KMS-11 (cell line): Measurements from ENCODE around the gene TMEM119.
A peak's percentile ranks its signal among the peaks of the same experiment; 100 is the strongest.

Source experiments
- H2AFZ ChIP-seq: fragments of 200-600 bp; sonication (generic); 2 replicates; pipeline ENCODE4 v1.6.1; 2016; ENCODE audit warnings: antibody characterized with exemption, mixed run types, low read depth
- H3K27ac ChIP-seq: fragments of 200-600 bp; sonication (generic); 2 replicates; pipeline ENCODE4 v1.6.1; 2016; ENCODE audit warnings: mild to moderate bottlenecking, mixed run types
- H3K27me3 ChIP-seq: fragments of 200-600 bp; sonication (generic); 2 replicates; pipeline ENCODE4 v1.6.1; 2017; ENCODE audit warnings: mild to moderate bottlenecking, low read depth, mixed run types, moderate library complexity; ENCODE audit not compliant: insufficient read depth
- H3K36me3 ChIP-seq: fragments of 200-600 bp; sonication (generic); 2 replicates; pipeline ENCODE4 v1.6.1; 2017; ENCODE audit warnings: mild to moderate bottlenecking, mixed run types; ENCODE audit not compliant: insufficient read depth
- H3K4me1 ChIP-seq: fragments of 200-600 bp; sonication (generic); 2 replicates; pipeline ENCODE4 v1.6.1; 2016; ENCODE audit warnings: mild to moderate bottlenecking, low read depth, mixed run types; ENCODE audit not compliant: poor library complexity, severe bottlenecking
- H3K4me2 ChIP-seq: fragments of 200-600 bp; sonication (generic); 2 replicates; pipeline ENCODE4 v1.7.0; 2016; ENCODE audit warnings: mild to moderate bottlenecking, mixed run types
- H3K4me3 ChIP-seq: fragments of 200-600 bp; sonication (generic); IDR thresholded peaks from 2 replicates; pipeline ENCODE4 v1.6.1; 2017; ENCODE audit warnings: low read depth, low read length, mixed read lengths; ENCODE audit not compliant: insufficient read depth
- H3K79me2 ChIP-seq: fragments of 200-600 bp; sonication (generic); 2 replicates; pipeline ENCODE4 v1.6.1; 2016; ENCODE audit warnings: low read depth, mixed run types; ENCODE audit not compliant: insufficient read depth
- H3K9ac ChIP-seq: fragments of 200-600 bp; sonication (generic); 2 replicates; pipeline ENCODE4 v1.6.1; 2016; ENCODE audit warnings: mild to moderate bottlenecking, mixed run types
- H4K20me1 ChIP-seq: fragments of 200-600 bp; sonication (generic); 2 replicates; pipeline ENCODE4 v1.6.1; 2016; ENCODE audit warnings: mild to moderate bottlenecking, mixed run types; ENCODE audit not compliant: insufficient read depth
- CTCF ChIP-seq: fragments of 200-600 bp; sonication (generic); conservative IDR thresholded peaks from 2 replicates; pipeline ENCODE4 v1.6.1; 2017; ENCODE audit warnings: low read depth, mild to moderate bottlenecking, antibody characterized with exemption, low read length, moderate library complexity, mixed read lengths

TMEM119 gene

DNA sequence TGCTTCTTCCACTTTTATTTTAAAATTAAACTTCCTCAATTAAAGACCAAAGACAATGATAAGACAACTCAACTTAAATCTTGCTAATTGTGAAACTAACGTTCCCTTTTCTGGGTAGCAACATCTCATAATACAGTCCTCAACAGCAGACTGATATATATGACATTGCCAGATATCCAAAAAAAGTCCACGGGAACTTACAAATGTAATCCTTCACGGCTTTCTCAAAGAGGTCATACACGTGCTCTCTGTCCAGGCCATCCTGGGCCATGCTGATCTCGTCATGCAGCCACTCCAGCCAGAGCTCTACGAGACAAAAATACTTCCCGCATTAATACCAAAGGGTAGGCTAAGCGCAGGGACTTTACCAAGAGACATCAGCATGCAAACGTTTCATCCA lies 50.2 kb downstream of the TMEM119 start:
- Histone ChIP-seq H4K20me1 (peaks cover 6% of the 10 kb centered on the region), H2AFZ (no peak overlapping the region), H3K27me3 (no peaks in the 10 kb centered on the region), H3K4me1 (peaks cover 44% of the 10 kb centered on the region), H3K4me3 (no peak overlapping the region), H3K4me2 (no peak overlapping the region), H3K79me2 (peaks cover 50% of the 10 kb centered on the region), H3K9ac (no peak overlapping the region), H3K36me3 (no peaks in the 10 kb centered on the region; the same call in 1 of the 2 replicates), H3K27ac (no peak overlapping the region)
- TF ChIP-seq CTCF = no peak

DNA sequence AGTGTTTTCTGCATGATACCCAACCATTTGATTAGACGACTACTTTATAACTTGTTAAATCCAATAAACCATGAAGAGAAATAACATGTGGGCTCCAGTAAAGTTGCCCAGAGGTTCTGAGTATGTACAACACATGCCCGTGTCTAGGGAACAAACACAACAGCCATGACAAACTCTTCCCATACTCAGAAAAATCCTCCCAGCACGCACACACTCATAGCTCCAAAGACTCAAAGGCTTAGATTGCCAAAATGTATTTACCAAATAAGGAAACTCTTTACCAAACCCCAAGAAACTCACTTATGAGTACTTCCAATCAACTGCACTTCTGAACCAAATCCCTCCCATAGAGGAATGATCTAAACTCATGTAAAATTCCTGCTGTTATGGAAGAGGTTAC lies 54.2 kb downstream of the TMEM119 start:
- Histone ChIP-seq H3K9ac (no peak overlapping the region), H3K27ac (no peak overlapping the region; the same call in 1 of the 2 replicates), H3K79me2 (peaks cover 31% of the 10 kb centered on the region; the same call in 1 of the 2 replicates), H3K4me1 (peaks cover 40% of the 10 kb centered on the region), H3K4me2 (no peak overlapping the region), H3K27me3 (no peaks in the 10 kb centered on the region), H4K20me1 (no peaks in the 10 kb centered on the region), H3K36me3 (no peaks in the 10 kb centered on the region; the same call in 1 of the 2 replicates), H3K4me3 (no peak overlapping the region), H2AFZ (no peak overlapping the region)
- TF ChIP-seq CTCF = no peak

- TF ChIP-seq CTCF = no peak
- Histone ChIP-seq H3K4me1 (peaks cover 38% of the 10 kb centered on the region), H3K9ac (peak overlapping the region; percentile 47; the same call in 1 of the 2 replicates)
Measured at GRCh38 chr12:108542320-108542719, 55.6 kb downstream of the TMEM119 start.

More at GRCh38 chr12:108542320-108542719, 55.6 kb downstream of the TMEM119 start:
- H3K27me3 ChIP-seq = no peaks in the 10 kb centered on the region
- peak overlapping the region; percentile 88; the same call in 1 of the 2 replicates for H3K27ac ChIP-seq
- H3K4me2 ChIP-seq = peak overlapping the region; percentile 93
- no peak overlapping the region for H2AFZ ChIP-seq
- no peaks in the 10 kb centered on the region for H4K20me1 ChIP-seq
- H3K36me3 ChIP-seq = no peaks in the 10 kb centered on the region; the same call in 1 of the 2 replicates
- H3K4me3 ChIP-seq = no peak overlapping the region
- peaks cover 36% of the 10 kb centered on the region; the same call in 1 of the 2 replicates for H3K79me2 ChIP-seq
